HepG2 (cell line): Measurements from ENCODE around the gene FCER1G. TPM values are rescaled to one million over a fixed set of nuclear protein-coding genes. Genes with fewer than 3 reads are reported as not detected.

Experiments used
- ATAC-seq: fragments of 200-7000 bp; cut with Tn5 transposase; 3 replicates; pipeline ENCODE4 v1.9.1; 2020; ENCODE audit warnings: mild to moderate bottlenecking, moderate library complexity
- BruUV-seq: library from RNA; stranded (reverse); fragments of 400-500 nt; replicated peaks from 2 replicates; lab custom pipeline; 2021; lab: Mats Ljungman, UMichigan
- CTCF ChIA-PET: fragments of 300-600 bp; formaldehyde crosslinking; extraction: SDS; loops from one replicate; lab custom pipeline; 2021; ENCODE audit warnings: low total read pairs, inconsistent platforms, low intra/inter-chr PET ratio; lab: Yijun Ruan, JAX
- POLR2A ChIA-PET: fragments of 350-600 bp; sonication (Branson Sonifier 250); formaldehyde crosslinking; loops from one replicate; lab custom pipeline; 2020; ENCODE audit warnings: antibody characterized with exemption, inconsistent platforms; lab: Yijun Ruan, JAX
- DNase-seq: peaks from one replicate; pipeline ENCODE4 v3.0.0-alpha.2; 2015; ENCODE audit warnings: low spot score
- FAIRE-seq: peaks from 3 replicates; lab custom pipeline; 2011; peaks lifted over from hg19 to GRCh38; lab: Jason Lieb, UNC
- H2AFZ ChIP-seq: one replicate; pipeline ENCODE4 v1.6.1; 2011; ENCODE audit warnings: low read length, inconsistent platforms
- H3K27ac ChIP-seq: fragments of 300-600 bp; 3 replicates; pipeline ENCODE4 v1.8.0; 2011; ENCODE audit warnings: mixed run types, mild to moderate bottlenecking, mixed read lengths, low read length, inconsistent platforms; ENCODE audit not compliant: insufficient read depth; ENCODE audit errors: extremely low read length
- H3K27me3 ChIP-seq, 2 experiments: fragments of 200-600 bp in 1 of 2; 2 replicates in 1 of 2; 3 replicates in 1 of 2; pipeline versions ENCODE4 v1.6.0 to v1.8.0; 2011; ENCODE audit warnings: low read length in 2 of 2, mild to moderate bottlenecking in 2 of 2, moderate library complexity in 2 of 2, inconsistent platforms in 1 of 2; ENCODE audit not compliant: insufficient read depth in 2 of 2, control insufficient read depth in 1 of 2
- H3K36me3 ChIP-seq, 2 experiments: fragments of 200-600 bp in 1 of 2; replicated peaks in 1 of 2; 2 replicates in 1 of 2; 3 replicates in 1 of 2; pipeline versions ENCODE4 v1.5.1 to v1.8.0; 2011; ENCODE audit warnings: low read length in 2 of 2, inconsistent platforms in 1 of 2; ENCODE audit not compliant: insufficient read depth in 2 of 2, control insufficient read depth in 1 of 2
- H3K4me1 ChIP-seq: 2 replicates; pipeline ENCODE4 v1.5.1; 2012; ENCODE audit warnings: low read length, inconsistent platforms; ENCODE audit not compliant: insufficient read depth
- H3K4me2 ChIP-seq: 2 replicates; pipeline ENCODE4 v1.6.0; 2011; ENCODE audit warnings: low read depth, low read length, inconsistent platforms
- H3K4me3 ChIP-seq, 3 experiments: fragments of 200-600 bp in 1 of 3; sonication (generic), shearing (Covaris generic) in 1 of 3; replicated peaks in 1 of 3; 2 replicates each; pipeline ENCODE4 v1.5.1; 2011 to 2016; ENCODE audit warnings: low read length in 3 of 3, inconsistent platforms in 2 of 3, low read depth in 2 of 3, mild to moderate bottlenecking in 2 of 3, control low read depth in 1 of 3, mixed read lengths in 1 of 3; ENCODE audit not compliant: insufficient read depth in 1 of 3
- H3K79me2 ChIP-seq: one replicate; pipeline ENCODE4 v1.6.1; 2011; ENCODE audit warnings: low read length, inconsistent platforms; ENCODE audit not compliant: insufficient read depth
- H3K9ac ChIP-seq: 2 replicates; pipeline ENCODE4 v1.6.0; 2011; ENCODE audit warnings: mild to moderate bottlenecking, low read depth, low read length, inconsistent platforms; ENCODE audit not compliant: insufficient read depth
- H3K9me3 ChIP-seq: 2 replicates; pipeline ENCODE4 v1.5.1; 2012; ENCODE audit warnings: mild to moderate bottlenecking, low read length
- H4K20me1 ChIP-seq: 2 replicates; pipeline ENCODE4 v1.6.0; 2011; ENCODE audit warnings: inconsistent platforms, mild to moderate bottlenecking, low read length, moderate library complexity; ENCODE audit not compliant: insufficient read depth
- HNF4G ChIP-seq, 2 experiments: sonication (generic) in 1 of 2; formaldehyde crosslinking in 1 of 2; IDR thresholded peaks; 2 replicates each; pipeline versions ENCODE4 v1.4.0 to v1.6.1; 2011 to 2020; ENCODE audit warnings: borderline replicate concordance in 2 of 2, low read depth in 2 of 2, mild to moderate bottlenecking in 2 of 2, low read length in 1 of 2, missing genetic modification reagents in 1 of 2, moderate library complexity in 1 of 2
- PAX8 ChIP-seq: sonication (generic); formaldehyde crosslinking; IDR thresholded peaks from 2 replicates; pipeline ENCODE4 v1.8.0; 2022; ENCODE audit warnings: mild to moderate bottlenecking, missing genetic modification reagents, borderline replicate concordance
- POLR2A ChIP-seq, 2 experiments: IDR thresholded peaks; 2 replicates each; pipeline ENCODE4 v1.6.1; 2011; ENCODE audit warnings: low read depth in 2 of 2, low read length in 2 of 2, mild to moderate bottlenecking in 1 of 2, moderate library complexity in 1 of 2; ENCODE audit not compliant: insufficient read depth in 1 of 2
- POLR2G ChIP-seq: fragments of 200-400 bp; formaldehyde crosslinking; IDR thresholded peaks from 2 replicates; pipeline ENCODE4 v1.6.1; 2018; ENCODE audit warnings: mild to moderate bottlenecking, low read depth, low read length, moderate library complexity
- RARA ChIP-seq: IDR thresholded peaks from 2 replicates; pipeline ENCODE4 v1.6.1; 2016; ENCODE audit warnings: missing genetic modification reagents, missing compliant biosample characterization
- RBFOX2 ChIP-seq: fragments of 200-400 bp; formaldehyde crosslinking; IDR thresholded peaks from 2 replicates; pipeline ENCODE4 v1.6.1; 2017; ENCODE audit warnings: low read depth, mild to moderate bottlenecking, low read length
- TMF1 ChIP-seq: sonication (generic); formaldehyde crosslinking; IDR thresholded peaks from 2 replicates; pipeline ENCODE4 v1.8.1; 2022; ENCODE audit warnings: low read depth, missing genetic modification reagents
- TSC22D2 ChIP-seq: sonication (generic); formaldehyde crosslinking; IDR thresholded peaks from 2 replicates; pipeline ENCODE4 v1.5.1; 2020; ENCODE audit warnings: missing genetic modification reagents, mild to moderate bottlenecking, borderline replicate concordance
- ZFY ChIP-seq: sonication (generic); formaldehyde crosslinking; IDR thresholded peaks from 2 replicates; pipeline ENCODE4 v1.4.0; 2020; ENCODE audit warnings: missing genetic modification reagents
- ZNF143 ChIP-seq: sonication (generic); formaldehyde crosslinking; IDR thresholded peaks from 2 replicates; pipeline ENCODE4 v1.4.0; 2020; ENCODE audit warnings: missing genetic modification reagents
- ZNF329 ChIP-seq: sonication (generic); formaldehyde crosslinking; IDR thresholded peaks from 2 replicates; pipeline ENCODE4 v1.9.0; 2021; ENCODE audit warnings: low read depth, mild to moderate bottlenecking, missing genetic modification reagents
- WGBS: methylation state at CpG from one replicate; pipeline ENCODE4 v1.1.6; 2017; ENCODE audit warnings: low lambda C conversion rate; 5-methylcytosine and 5-hydroxymethylcytosine counted together
- in situ Hi-C: cut with HindIII; loops from 2 replicates; pipeline ENCODE4 v1.10.0; 2017; ENCODE audit warnings: low pct_unique_long_range_greater_than_20kb; ENCODE audit not compliant: extremely low pct_ligation_motif_present
- intact Hi-C: fragments of 100-400 bp; cut with micrococcal nuclease; formaldehyde crosslinking; loops from one replicate; pipeline ENCODE4 v1.10.0; 2022; ENCODE audit not compliant: unreplicated experiment
- polyA plus RNA-seq, 8 experiments: library from polyadenylated mRNA; depleted of rRNA in 3 of 8; stranded (reverse) in 7 of 8; unstranded in 1 of 8; fragments of >200 nt; fragmentation: Illumina TruSeq in 4 of 8; extraction: Trizol in 4 of 8; gene quantifications; 2 replicates each; pipeline versions ENCODE4 v1.2.1 to v1.2.3, GENCODE V29; 2011 to 2016; ENCODE audit warnings: low read depth in 4 of 8, missing spikeins in 1 of 8, mixed read lengths in 1 of 8; ENCODE audit not compliant: insufficient read depth in 1 of 8
- total RNA-seq, 5 experiments: library from RNA; depleted of rRNA; stranded (reverse); fragments of >200 nt; fragmentation: Illumina TruSeq; extraction: Trizol; gene quantifications; 2 replicates each; pipeline ENCODE4 v1.2.3, GENCODE V29; 2016; ENCODE audit warnings: low read depth in 1 of 5
- TF ChIP-seq, protein P1 (sequence below): sonication (generic); formaldehyde crosslinking; IDR thresholded peaks from 2 replicates; pipeline ENCODE4 v1.4.0; 2020; ENCODE audit warnings: missing genetic modification reagents, borderline replicate concordance
- TF ChIP-seq, protein P2 (sequence below): IDR thresholded peaks from 2 replicates; pipeline ENCODE4 v1.6.1; 2016; ENCODE audit warnings: missing genetic modification reagents, missing compliant biosample characterization
- TF ChIP-seq, protein P3 (sequence below): sonication (generic); formaldehyde crosslinking; IDR thresholded peaks from 2 replicates; pipeline ENCODE4 v1.9.0; 2021; ENCODE audit warnings: missing genetic modification reagents, borderline replicate concordance
- TF ChIP-seq, protein P4 (sequence below): sonication (generic); formaldehyde crosslinking; conservative IDR thresholded peaks from 2 replicates; pipeline ENCODE4 v1.8.1; 2023; ENCODE audit warnings: missing genetic modification reagents

FCER1G gene
- total and polyA plus RNA-seq, 2 of the 13 experiments (the other 11 are each of a cell fraction or from before 2014, with no cell fraction given): 1.3 to 6.4 TPM

DNA sequence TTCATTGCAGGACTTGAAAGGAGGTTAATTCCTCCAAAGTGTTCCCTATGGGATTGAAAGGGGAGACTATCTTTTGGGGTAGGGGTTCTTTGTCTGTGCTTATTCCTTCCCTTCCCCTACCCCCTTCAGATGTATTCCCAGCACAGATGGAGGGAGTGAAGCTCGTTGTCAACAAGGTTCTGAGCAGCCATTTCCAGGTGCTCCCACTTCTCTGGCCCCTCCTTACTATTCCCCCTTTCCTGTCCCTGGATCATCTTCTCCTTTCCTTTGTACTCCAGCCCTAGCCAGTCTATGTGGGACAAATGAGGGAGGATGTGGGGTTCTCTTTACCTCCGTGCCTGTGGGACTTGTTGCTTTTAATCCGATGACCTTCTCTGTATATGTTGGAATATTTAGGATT is 11.7 kb downstream of the FCER1G start:
- no TSS peak for BruUV-seq
- no peak for FAIRE-seq
- intact Hi-C loops: loop anchor here (1.0 to 5.0 kb wide), 5 partner anchors 12 to 156 kb away; partner anchors contain the start of genes NR1I3 and SDHC
- no peak overlapping the region for H2AFZ ChIP-seq
- peaks cover 11% of the 10 kb centered on the region for H4K20me1 ChIP-seq
- peak overlapping the region; percentile 81 to 82 (median 81) for H3K4me3 ChIP-seq
- ChIA-PET POLR2A (interaction anchor here (1.3 to 12.5 kb wide), 9 partner anchors 11 to 163 kb away, joined by 3 to 357 read pairs (median 23); partner anchors contain the start of genes FCER1G, NDUFS2, NR1I3 and SDHC), CTCF (interaction anchor here (0.9 to 3.7 kb wide), 5 partner anchors 15 to 155 kb away, joined by 3 to 36 read pairs (median 4); partner anchors contain the start of gene CFAP126)
- H3K9ac ChIP-seq: peak overlapping the region; percentile 74
- DNase-seq: no peak
- H3K4me2 ChIP-seq: peak overlapping the region; percentile 92
- peaks cover 53% of the 10 kb centered on the region for H3K4me1 ChIP-seq
- no peaks in the 10 kb centered on the region for H3K9me3 ChIP-seq
- WGBS: 35% methylated on average over 3 of the region's 3 CpGs
- no peaks in the 10 kb centered on the region; a peak in 1 of 5 replicates for H3K27me3 ChIP-seq
- H3K36me3 ChIP-seq: peaks cover 13 to 49% of the 10 kb centered on the region in 2 experiments
- ATAC-seq: no peak
- in situ Hi-C loops: loop anchor here (5.0 to 10.0 kb wide), 2 partner anchors 66 to 158 kb away; no protein-coding TSS in a partner anchor
- peak overlapping the region; percentile 69 for H3K27ac ChIP-seq
- peaks cover 32% of the 10 kb centered on the region for H3K79me2 ChIP-seq
- TF ChIP-seq RBFOX2 (peak; percentile 62), ZNF329 (CRISPR knock-in tag) (no peak), TMF1 (CRISPR knock-in tag) (0 out of 2 replicates have a peak, but pooled peaks have one; percentile 22), POLR2A (IDR thresholded peaks at IDR 0.05; ENCODE audit: insufficient read depth in 1 of 2, low read depth in 2 of 2, low read length in 2 of 2) (0 out of 4 replicates have a peak, but pooled peaks of 1 of the 2 experiments have one; percentile 6), POLR2G (peak; percentile 26; the same call in 1 of the 2 replicates), TSC22D2 (no peak), ZFY (peak; percentile 7), PAX8 (no peak), ZNF143 (CRISPR knock-in tag) (no peak), HNF4G (IDR thresholded peaks at IDR 0.05; ENCODE audit: borderline replicate concordance, low read depth, low read length) (no peak), HNF4G (CRISPR knock-in tag; IDR thresholded peaks at IDR 0.05; ENCODE audit: borderline replicate concordance, low read depth) (no peak), RARA (no peak)
- TF ChIP-seq, protein P1, sequence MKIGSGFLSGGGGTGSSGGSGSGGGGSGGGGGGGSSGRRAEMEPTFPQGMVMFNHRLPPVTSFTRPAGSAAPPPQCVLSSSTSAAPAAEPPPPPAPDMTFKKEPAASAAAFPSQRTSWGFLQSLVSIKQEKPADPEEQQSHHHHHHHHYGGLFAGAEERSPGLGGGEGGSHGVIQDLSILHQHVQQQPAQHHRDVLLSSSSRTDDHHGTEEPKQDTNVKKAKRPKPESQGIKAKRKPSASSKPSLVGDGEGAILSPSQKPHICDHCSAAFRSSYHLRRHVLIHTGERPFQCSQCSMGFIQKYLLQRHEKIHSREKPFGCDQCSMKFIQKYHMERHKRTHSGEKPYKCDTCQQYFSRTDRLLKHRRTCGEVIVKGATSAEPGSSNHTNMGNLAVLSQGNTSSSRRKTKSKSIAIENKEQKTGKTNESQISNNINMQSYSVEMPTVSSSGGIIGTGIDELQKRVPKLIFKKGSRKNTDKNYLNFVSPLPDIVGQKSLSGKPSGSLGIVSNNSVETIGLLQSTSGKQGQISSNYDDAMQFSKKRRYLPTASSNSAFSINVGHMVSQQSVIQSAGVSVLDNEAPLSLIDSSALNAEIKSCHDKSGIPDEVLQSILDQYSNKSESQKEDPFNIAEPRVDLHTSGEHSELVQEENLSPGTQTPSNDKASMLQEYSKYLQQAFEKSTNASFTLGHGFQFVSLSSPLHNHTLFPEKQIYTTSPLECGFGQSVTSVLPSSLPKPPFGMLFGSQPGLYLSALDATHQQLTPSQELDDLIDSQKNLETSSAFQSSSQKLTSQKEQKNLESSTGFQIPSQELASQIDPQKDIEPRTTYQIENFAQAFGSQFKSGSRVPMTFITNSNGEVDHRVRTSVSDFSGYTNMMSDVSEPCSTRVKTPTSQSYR: no peak
- TF ChIP-seq, protein P2, sequence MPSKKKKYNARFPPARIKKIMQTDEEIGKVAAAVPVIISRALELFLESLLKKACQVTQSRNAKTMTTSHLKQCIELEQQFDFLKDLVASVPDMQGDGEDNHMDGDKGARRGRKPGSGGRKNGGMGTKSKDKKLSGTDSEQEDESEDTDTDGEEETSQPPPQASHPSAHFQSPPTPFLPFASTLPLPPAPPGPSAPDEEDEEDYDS (CRISPR knock-in tag): 0 out of 2 replicates have a peak, but pooled peaks have one; percentile 9
- TF ChIP-seq, protein P3, sequence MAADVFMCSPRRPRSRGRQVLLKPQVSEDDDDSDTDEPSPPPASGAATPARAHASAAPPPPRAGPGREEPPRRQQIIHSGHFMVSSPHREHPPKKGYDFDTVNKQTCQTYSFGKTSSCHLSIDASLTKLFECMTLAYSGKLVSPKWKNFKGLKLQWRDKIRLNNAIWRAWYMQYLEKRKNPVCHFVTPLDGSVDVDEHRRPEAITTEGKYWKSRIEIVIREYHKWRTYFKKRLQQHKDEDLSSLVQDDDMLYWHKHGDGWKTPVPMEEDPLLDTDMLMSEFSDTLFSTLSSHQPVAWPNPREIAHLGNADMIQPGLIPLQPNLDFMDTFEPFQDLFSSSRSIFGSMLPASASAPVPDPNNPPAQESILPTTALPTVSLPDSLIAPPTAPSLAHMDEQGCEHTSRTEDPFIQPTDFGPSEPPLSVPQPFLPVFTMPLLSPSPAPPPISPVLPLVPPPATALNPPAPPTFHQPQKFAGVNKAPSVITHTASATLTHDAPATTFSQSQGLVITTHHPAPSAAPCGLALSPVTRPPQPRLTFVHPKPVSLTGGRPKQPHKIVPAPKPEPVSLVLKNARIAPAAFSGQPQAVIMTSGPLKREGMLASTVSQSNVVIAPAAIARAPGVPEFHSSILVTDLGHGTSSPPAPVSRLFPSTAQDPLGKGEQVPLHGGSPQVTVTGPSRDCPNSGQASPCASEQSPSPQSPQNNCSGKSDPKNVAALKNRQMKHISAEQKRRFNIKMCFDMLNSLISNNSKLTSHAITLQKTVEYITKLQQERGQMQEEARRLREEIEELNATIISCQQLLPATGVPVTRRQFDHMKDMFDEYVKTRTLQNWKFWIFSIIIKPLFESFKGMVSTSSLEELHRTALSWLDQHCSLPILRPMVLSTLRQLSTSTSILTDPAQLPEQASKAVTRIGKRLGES (CRISPR knock-in tag): no peak
- TF ChIP-seq, protein P4, sequence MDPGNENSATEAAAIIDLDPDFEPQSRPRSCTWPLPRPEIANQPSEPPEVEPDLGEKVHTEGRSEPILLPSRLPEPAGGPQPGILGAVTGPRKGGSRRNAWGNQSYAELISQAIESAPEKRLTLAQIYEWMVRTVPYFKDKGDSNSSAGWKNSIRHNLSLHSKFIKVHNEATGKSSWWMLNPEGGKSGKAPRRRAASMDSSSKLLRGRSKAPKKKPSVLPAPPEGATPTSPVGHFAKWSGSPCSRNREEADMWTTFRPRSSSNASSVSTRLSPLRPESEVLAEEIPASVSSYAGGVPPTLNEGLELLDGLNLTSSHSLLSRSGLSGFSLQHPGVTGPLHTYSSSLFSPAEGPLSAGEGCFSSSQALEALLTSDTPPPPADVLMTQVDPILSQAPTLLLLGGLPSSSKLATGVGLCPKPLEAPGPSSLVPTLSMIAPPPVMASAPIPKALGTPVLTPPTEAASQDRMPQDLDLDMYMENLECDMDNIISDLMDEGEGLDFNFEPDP (CRISPR knock-in tag): 0 out of 2 replicates have a peak, but pooled peaks have one; percentile 8
